IMR-90 (cell line): Measurements from ENCODE around the gene HNRNPA3. TPM values are rescaled to one million over a fixed set of nuclear protein-coding genes. Genes with fewer than 3 reads are reported as not detected.
"Not testable (repeated sequence)": the region's sequence is repeated elsewhere in the genome, so short reads cannot be mapped to it uniquely, and the experiment has no call there.

Source experiments
- ATAC-seq: fragments of 200-7000 bp; cut with Tn5 transposase; 2 replicates; pipeline ENCODE4 v1.9.1; 2020; ENCODE audit warnings: low read depth, mild to moderate bottlenecking, moderate library complexity
- BruUV-seq: library from RNA; stranded (reverse); fragments of 400-500 nt; replicated peaks from 2 replicates; lab custom pipeline; 2021; lab: Mats Ljungman, UMichigan
- CTCF ChIA-PET: fragments of 300-600 bp; formaldehyde crosslinking; extraction: SDS; loops from one replicate; lab custom pipeline; 2021; ENCODE audit warnings: antibody characterized with exemption; lab: Yijun Ruan, JAX
- POLR2A ChIA-PET: fragments of 300-600 bp; sonication (Branson Sonifier 250); formaldehyde crosslinking; loops from one replicate; lab custom pipeline; 2022; ENCODE audit warnings: antibody characterized with exemption; ENCODE audit not compliant: unreplicated experiment; lab: Charles Lee
- DNase-seq: peaks from one replicate; pipeline ENCODE4 v3.0.0; 2013
- H2AFZ ChIP-seq: replicated peaks from 2 replicates; pipeline ENCODE3; 2013; ENCODE audit warnings: low read length, mild to moderate bottlenecking; ENCODE audit not compliant: poor library complexity
- H2AK5ac ChIP-seq: 2 replicates; pipeline ENCODE4 v1.6.1; 2013; ENCODE audit warnings: low read depth, low read length, inconsistent platforms
- H2AK9ac ChIP-seq: replicated peaks from 2 replicates; pipeline ENCODE3; 2013; ENCODE audit warnings: mild to moderate bottlenecking, low read depth, low read length, moderate library complexity; ENCODE audit not compliant: poor library complexity
- H2BK120ac ChIP-seq: 2 replicates; pipeline ENCODE4 v1.6.1; 2013; ENCODE audit warnings: low read depth, low read length, inconsistent platforms
- H2BK15ac ChIP-seq: 3 replicates; pipeline ENCODE4 v1.6.1; 2013; ENCODE audit warnings: low read depth, low read length, inconsistent platforms
- H2BK20ac ChIP-seq: 2 replicates; pipeline ENCODE4 v1.6.1; 2013; ENCODE audit warnings: low read depth, mild to moderate bottlenecking, inconsistent platforms, low read length, moderate library complexity
- H2BK5ac ChIP-seq: 2 replicates; pipeline ENCODE4 v1.6.1; 2013; ENCODE audit warnings: mild to moderate bottlenecking, low read depth, low read length, inconsistent platforms; ENCODE audit not compliant: poor library complexity, severe bottlenecking
- H3K14ac ChIP-seq: replicated peaks from 2 replicates; pipeline ENCODE4 v1.6.1; 2013; ENCODE audit warnings: low read depth, low read length, inconsistent platforms
- H3K18ac ChIP-seq: 2 replicates; pipeline ENCODE4 v1.6.1; 2013; ENCODE audit warnings: low read depth, low read length, control low read depth
- H3K23ac ChIP-seq: 2 replicates; pipeline ENCODE4 v1.6.1; 2013; ENCODE audit warnings: low read depth, low read length, inconsistent platforms
- H3K27ac ChIP-seq: 2 replicates; pipeline ENCODE4 v1.5.1; 2013; ENCODE audit warnings: mild to moderate bottlenecking, control low read depth, low read length; ENCODE audit not compliant: insufficient read depth
- H3K27me3 ChIP-seq: 2 replicates; pipeline ENCODE4 v1.6.1; 2013; ENCODE audit warnings: low read length; ENCODE audit not compliant: control insufficient read depth, insufficient read depth
- H3K36me3 ChIP-seq: 2 replicates; pipeline ENCODE4 v1.6.1; 2013; ENCODE audit warnings: low read length, mixed read lengths; ENCODE audit not compliant: control insufficient read depth, insufficient read depth
- H3K4ac ChIP-seq: 2 replicates; pipeline ENCODE4 v1.6.1; 2013; ENCODE audit warnings: low read depth, low read length, inconsistent platforms
- H3K4me1 ChIP-seq: 2 replicates; pipeline ENCODE4 v1.6.1; 2013; ENCODE audit warnings: low read length, mixed read lengths; ENCODE audit not compliant: control insufficient read depth, insufficient read depth
- H3K4me2 ChIP-seq: 2 replicates; pipeline ENCODE4 v1.6.1; 2013; ENCODE audit warnings: low read depth, mild to moderate bottlenecking, control low read depth, low read length, moderate library complexity
- H3K4me3 ChIP-seq: 2 replicates; pipeline ENCODE4 v1.5.1; 2013; ENCODE audit warnings: low read depth, mild to moderate bottlenecking, control low read depth, low read length, moderate library complexity; ENCODE audit not compliant: insufficient read depth
- H3K56ac ChIP-seq: 2 replicates; pipeline ENCODE4 v1.6.1; 2013; ENCODE audit warnings: low read length, inconsistent platforms; ENCODE audit not compliant: insufficient read depth; ENCODE audit errors: extremely low read depth
- H3K79me1 ChIP-seq, 2 experiments: 2 replicates each; pipeline ENCODE4 v1.6.1; 2013; ENCODE audit warnings: low read length in 2 of 2, inconsistent platforms in 1 of 2, low read depth in 1 of 2
- H3K9ac ChIP-seq: 2 replicates; pipeline ENCODE4 v1.6.1; 2013; ENCODE audit warnings: low read depth, low read length, control low read depth
- H3K9me1 ChIP-seq: 2 replicates; pipeline ENCODE4 v1.6.1; 2013; ENCODE audit warnings: low read length, inconsistent platforms; ENCODE audit not compliant: insufficient read depth
- H3K9me3 ChIP-seq: 2 replicates; pipeline ENCODE4 v1.6.1; 2013; ENCODE audit warnings: low read length; ENCODE audit not compliant: control insufficient read depth, insufficient read depth
- H4K20me1 ChIP-seq: 2 replicates; pipeline ENCODE4 v1.6.1; 2013; ENCODE audit warnings: low read length, inconsistent platforms; ENCODE audit not compliant: insufficient read depth
- H4K5ac ChIP-seq: 2 replicates; pipeline ENCODE4 v1.6.1; 2013; ENCODE audit warnings: mild to moderate bottlenecking, low read depth, low read length, control low read depth
- H4K8ac ChIP-seq, 2 experiments: 2 replicates each; pipeline ENCODE4 v1.6.1; 2013; ENCODE audit warnings: low read depth in 2 of 2, low read length in 2 of 2, control low read depth in 1 of 2, inconsistent platforms in 1 of 2
- H4K91ac ChIP-seq: 2 replicates; pipeline ENCODE4 v1.6.1; 2013; ENCODE audit warnings: low read depth, low read length, inconsistent platforms; ENCODE audit not compliant: insufficient read depth
- WGBS, 2 experiments: methylation state at CpG; one replicate each; pipeline versions ENCODE4 v1.1.5 to v1.1.7; 2013; ENCODE audit warnings: missing lambda C conversion rate in 2 of 2; ENCODE audit not compliant: insufficient read length in 1 of 2; ENCODE audit errors: extremely low coverage in 2 of 2; 5-methylcytosine and 5-hydroxymethylcytosine counted together
- dilution Hi-C: fragments of 300-500 bp; cut with HindIII; formaldehyde crosslinking; loops from one replicate; pipeline ENCODE4 v1.14.3; 2018; ENCODE audit warnings: low sequenced_read_pairs; ENCODE audit not compliant: unreplicated experiment
- in situ Hi-C: fragments of 300-500 bp; cut with MboI; formaldehyde crosslinking; loops from 3 replicates; pipeline ENCODE4 v1.14.3; 2019; ENCODE audit warnings: low sequenced_read_pairs, inconsistent platforms, mixed read lengths
- intact Hi-C: fragments of 100-400 bp; cut with micrococcal nuclease; formaldehyde crosslinking; loops from 2 replicates; pipeline ENCODE4 v1.10.0; 2022
- polyA plus RNA-seq, 3 experiments: library from polyadenylated mRNA; depleted of rRNA; stranded (reverse); fragments of >200 nt; gene quantifications; 2 replicates each; pipeline ENCODE4 v1.2.3, GENCODE V29; 2012; ENCODE audit warnings: low replicate concordance in 1 of 3
- total RNA-seq: library from RNA; depleted of rRNA; stranded (reverse); fragments of >200 nt; gene quantifications from 2 replicates; pipeline ENCODE4 v1.2.3, GENCODE V29; 2012

HNRNPA3 gene
- total and polyA plus RNA-seq, 2 of the 4 experiments (the other 2 are of a cell fraction), result 18.6 to 111 TPM

DNA sequence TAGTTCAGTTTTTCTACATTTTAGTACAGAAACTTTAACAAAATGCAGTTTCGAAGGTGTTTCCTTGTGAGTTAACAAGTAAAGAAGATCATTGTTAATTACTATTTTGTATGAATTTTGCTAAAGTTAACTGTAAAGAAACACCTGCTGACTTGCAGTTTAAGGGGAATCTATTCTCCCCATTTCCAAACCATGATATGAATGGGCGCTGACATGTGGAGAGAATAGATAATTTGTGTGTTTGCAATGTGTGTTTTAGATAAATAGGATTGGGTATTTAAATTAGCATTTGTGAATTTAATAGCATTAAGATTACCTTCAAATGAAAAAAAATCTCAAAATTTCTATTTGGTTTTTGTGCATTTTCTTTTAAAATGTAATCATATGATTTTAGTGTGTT lies 7.2 kb downstream of the HNRNPA3 start:
- H3K9me3 ChIP-seq, POLR2A ChIA-PET, H3K27ac ChIP-seq, H4K8ac ChIP-seq, H3K4me3 ChIP-seq, H3K9ac ChIP-seq, H3K14ac ChIP-seq, CTCF ChIA-PET, dilution Hi-C loops, H2AK9ac ChIP-seq, H4K91ac ChIP-seq, H3K4me1 ChIP-seq, H2BK15ac ChIP-seq, H3K18ac ChIP-seq, H3K4ac ChIP-seq, BruUV-seq, H2BK120ac ChIP-seq, H2AK5ac ChIP-seq, H3K4me2 ChIP-seq, H2AFZ ChIP-seq, H2BK5ac ChIP-seq, H3K9me1 ChIP-seq, H2BK20ac ChIP-seq, H3K27me3 ChIP-seq, H3K56ac ChIP-seq, DNase-seq, intact Hi-C loops, in situ Hi-C loops, ATAC-seq, H4K5ac ChIP-seq, H3K23ac ChIP-seq: not testable (repeated sequence)
- Histone ChIP-seq H3K36me3 (peaks cover 43% of the 10 kb centered on the region), H4K20me1 (peaks cover 60% of the 10 kb centered on the region), H3K79me1 (peaks cover 16 to 35% of the 10 kb centered on the region in 2 experiments)
- WGBS, 2 experiments, result no CpG with 5 or more reads among the region's 2 CpGs
